Stimulated activated CD4-positive, alpha-beta T cell treated with anti-CD3 and anti-CD28 coated beads, Interleukin-15, amount 100 ng/mL, for 1 hour (primary cell): ENCODE measurements around the gene CACNA1S.

Experiments
- DNase-seq, 2 donors: peaks; one replicate each; pipeline ENCODE4 v3.0.0-alpha.2; 2020; ENCODE audit warnings: low read depth in 1 of 2, low spot score in 1 of 2

CACNA1S gene

GRCh38 chr1:200990114-200990513, 122.1 kb downstream of the CACNA1S start:
- no peak for DNase-seq
